IPS-18a (cell line): ENCODE results near the gene LILRA6.
"Not testable (repeated sequence)": the region's sequence is repeated elsewhere in the genome, so short reads cannot be mapped to it uniquely, and the experiment has no call there.

Experiments used
- H3K27ac ChIP-seq: one replicate; pipeline ENCODE4 v1.5.1; 2013; ENCODE audit warnings: low read length
- H3K27me3 ChIP-seq: one replicate; pipeline ENCODE4 v1.6.1; 2013; ENCODE audit warnings: mild to moderate bottlenecking, low read length; ENCODE audit not compliant: control insufficient read depth, insufficient read depth
- H3K36me3 ChIP-seq: one replicate; pipeline ENCODE4 v1.6.1; 2013; ENCODE audit warnings: low read depth, low read length; ENCODE audit not compliant: control insufficient read depth
- H3K4me1 ChIP-seq: one replicate; pipeline ENCODE4 v1.6.1; 2013; ENCODE audit warnings: low read depth, low read length; ENCODE audit not compliant: control insufficient read depth
- H3K4me3 ChIP-seq: one replicate; pipeline ENCODE4 v1.5.1; 2013; ENCODE audit warnings: low read length
- H3K9ac ChIP-seq: one replicate; pipeline ENCODE4 v1.6.1; 2013; ENCODE audit warnings: mild to moderate bottlenecking, low read length, moderate library complexity
- H3K9me3 ChIP-seq: one replicate; pipeline ENCODE4 v1.6.1; 2013; ENCODE audit warnings: low read depth, low read length; ENCODE audit not compliant: control insufficient read depth

The LILRA6 gene

DNA sequence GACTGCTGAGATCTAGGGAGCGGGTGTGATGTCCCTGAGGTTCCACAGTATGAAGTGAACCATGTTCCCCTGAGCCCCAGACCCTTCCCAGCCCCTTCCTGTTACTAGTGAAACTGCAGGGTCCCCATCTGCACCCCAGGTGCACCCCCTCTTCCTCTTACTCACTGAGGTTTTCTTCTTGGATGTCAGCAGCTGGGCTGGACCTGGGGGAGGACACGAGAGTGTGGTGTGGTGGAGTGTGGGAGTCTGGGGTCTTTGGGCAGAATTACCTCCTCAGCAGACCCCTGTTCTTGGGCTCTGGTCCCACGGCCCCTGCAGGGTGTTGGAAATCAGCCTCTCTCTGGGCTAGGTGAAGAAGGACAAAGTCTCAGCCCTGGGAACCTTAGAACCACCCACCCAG lies 3.3 kb upstream of the LILRA6 start:
- H3K27ac ChIP-seq: no peak overlapping the region
- H3K36me3 ChIP-seq: no peaks in the 10 kb centered on the region
- H3K9me3 ChIP-seq: no peaks in the 10 kb centered on the region
- H3K4me1 ChIP-seq: no peaks in the 10 kb centered on the region
- H3K4me3 ChIP-seq: no peak overlapping the region
- no peaks in the 10 kb centered on the region for H3K27me3 ChIP-seq
- H3K9ac ChIP-seq: no peak overlapping the region

DNA sequence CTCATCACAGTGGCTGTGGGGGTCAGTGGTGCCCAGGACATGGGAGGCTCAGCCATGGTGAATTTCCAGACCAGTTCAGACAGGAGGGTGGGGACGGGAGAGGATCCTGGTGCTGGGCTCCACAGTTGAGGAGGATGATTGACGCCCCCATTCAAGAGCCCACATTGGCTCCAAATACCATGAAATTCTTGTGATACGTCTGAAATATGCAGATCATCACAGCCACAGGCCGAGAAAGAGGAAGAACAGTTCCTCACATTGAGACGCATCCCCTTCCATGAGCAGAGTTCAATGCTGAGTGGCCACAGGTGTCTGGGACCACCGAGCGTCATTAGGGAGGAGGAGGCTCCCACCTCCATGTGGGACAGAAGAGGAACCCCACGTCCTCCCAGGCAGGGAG lies 1.2 kb upstream of the LILRA6 start:
- not testable (repeated sequence) for H3K4me3 ChIP-seq, H3K4me1 ChIP-seq

DNA sequence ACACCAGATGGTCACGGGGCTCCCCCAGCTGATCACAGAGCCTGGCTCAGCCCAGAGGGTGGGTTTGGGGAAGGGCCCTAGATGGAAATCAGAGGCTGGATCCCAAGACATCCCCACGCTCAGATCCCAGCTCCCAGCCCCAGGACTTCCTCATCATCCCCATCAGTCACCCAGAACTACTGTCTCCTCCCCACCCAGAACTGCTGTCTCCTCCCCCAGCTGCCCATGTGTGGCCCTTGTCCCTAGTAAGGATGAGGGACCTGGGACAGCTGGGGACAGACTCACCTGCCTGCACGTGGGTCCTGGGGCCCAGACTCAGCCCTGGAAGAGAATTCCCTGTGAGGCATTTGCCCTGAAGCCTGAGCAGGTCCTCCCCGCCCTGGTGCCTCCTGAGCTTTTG lies 356 bp downstream of the LILRA6 start:
- H3K9ac ChIP-seq, H3K4me3 ChIP-seq, H3K9me3 ChIP-seq, H3K27ac ChIP-seq, H3K36me3 ChIP-seq, H3K27me3 ChIP-seq, H3K4me1 ChIP-seq: not testable (repeated sequence)

More for the DNA sequence above, 1.2 kb upstream of the LILRA6 start:
- H3K27ac ChIP-seq, H3K9ac ChIP-seq, H3K9me3 ChIP-seq, H3K27me3 ChIP-seq, H3K36me3 ChIP-seq: not testable (repeated sequence)

DNA sequence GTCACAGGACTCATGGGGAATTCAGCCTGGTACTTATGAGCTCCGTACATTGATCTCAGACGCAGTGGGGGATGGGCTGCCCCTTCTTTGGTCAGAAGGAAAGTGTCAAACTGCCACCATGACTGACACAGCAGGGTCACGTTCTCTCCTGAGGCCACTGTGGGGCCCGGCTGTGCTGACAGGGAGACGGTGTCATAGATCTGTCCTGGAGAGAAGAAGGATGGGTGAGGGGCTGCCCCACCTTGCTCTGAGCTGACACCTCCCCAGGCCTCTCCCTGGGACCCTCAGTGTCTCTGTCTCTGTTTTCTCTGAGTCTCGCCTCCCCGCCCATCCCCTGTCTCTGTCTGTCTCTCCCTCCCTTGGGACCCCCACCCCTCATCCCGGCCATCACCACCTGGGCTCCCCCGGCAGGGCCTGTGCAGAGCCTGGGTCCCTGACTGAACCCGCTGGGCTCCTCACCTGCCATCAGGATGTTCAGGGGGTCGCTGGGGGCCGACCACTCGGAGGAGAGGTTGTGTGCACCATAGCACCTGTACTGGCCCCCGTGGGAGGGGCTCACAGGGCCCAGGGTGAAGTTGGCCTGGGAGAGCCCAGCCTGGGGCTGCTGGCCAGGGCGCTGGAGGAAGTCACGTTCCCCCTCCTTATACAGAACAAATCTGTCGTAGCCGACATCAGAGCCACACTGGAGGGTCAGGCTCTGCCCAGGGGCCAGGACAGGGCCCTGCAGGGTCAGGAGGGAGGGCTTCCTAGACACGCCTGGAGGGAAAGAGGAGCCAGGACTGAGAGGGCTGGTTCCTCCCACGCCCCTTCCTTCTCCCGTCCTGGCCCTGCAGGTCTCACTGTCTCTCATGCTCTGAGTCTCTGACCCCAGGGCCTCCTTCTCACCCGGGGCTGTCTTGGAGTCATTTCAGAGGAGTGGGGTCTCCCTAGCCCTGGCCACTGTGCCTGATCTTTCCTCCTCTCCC lies 1.9 kb downstream of the LILRA6 start:
- H3K27ac ChIP-seq, H3K27me3 ChIP-seq, H3K9ac ChIP-seq, H3K36me3 ChIP-seq, H3K4me3 ChIP-seq, H3K4me1 ChIP-seq, H3K9me3 ChIP-seq: not testable (repeated sequence)

DNA sequence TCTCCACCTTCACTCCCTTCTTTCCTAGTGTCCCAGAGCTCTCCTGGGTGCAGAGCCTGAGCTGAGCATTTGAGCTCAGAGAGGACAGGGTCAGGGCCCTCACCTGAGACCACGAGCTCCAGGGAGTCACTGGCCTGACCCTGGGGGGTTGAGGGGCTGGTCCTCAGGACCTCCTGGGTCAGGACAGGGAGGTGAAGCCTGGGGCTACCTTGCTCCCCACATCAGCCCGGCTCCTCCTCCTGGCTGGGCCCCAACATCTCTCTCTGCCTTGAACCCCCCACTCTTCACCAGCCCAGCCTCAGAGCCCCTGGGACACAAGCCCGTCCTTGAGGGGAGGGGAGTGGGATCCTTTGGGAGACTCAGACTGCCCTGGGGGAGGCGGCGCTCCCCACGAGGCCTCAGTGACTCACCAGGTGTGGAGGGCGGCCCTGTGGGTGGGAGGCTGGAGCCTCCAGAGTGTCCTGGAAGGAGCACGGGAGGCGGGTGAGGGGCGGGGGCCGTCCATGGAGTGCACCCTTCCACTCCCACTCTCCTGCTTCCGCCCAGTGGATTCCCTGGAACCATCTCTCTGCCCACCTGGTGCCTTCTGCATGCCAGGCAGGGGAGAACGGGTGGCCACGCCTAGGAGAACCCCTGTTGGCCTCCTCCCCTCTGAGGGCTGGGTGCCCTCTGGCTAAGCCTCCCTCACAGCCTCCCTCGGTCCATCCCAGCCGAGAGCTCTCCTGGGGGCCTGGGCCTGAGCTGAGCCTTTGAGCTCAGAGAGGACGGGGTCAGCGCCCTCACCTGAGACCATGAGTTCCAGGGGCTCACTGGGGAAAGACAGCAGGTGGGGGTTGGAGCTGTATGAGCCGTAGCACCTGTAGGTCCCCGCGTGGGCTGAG lies 2.9 kb downstream of the LILRA6 start:
- H3K9ac ChIP-seq, H3K27me3 ChIP-seq: not testable (repeated sequence)

DNA sequence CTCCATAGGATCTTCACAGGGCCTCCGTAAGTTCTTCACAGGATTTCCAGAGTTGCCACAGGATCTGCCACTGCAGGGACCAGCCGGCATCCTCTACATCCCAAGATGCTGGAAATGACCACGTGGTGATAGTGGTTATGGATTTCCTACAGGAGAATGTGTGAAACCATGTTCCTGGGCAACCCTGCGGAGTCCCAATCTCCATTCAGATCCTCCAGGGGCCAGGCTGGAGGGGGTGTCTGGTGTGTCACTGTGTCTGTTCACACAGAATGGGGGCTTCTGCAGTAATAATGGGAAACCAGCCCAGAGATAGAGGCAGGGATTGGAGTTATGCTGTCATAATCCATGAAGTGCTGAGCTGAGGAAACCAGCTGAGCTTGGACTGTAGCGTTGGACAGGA lies 8.6 kb downstream of the LILRA6 start:
- H3K36me3 ChIP-seq: no peaks in the 10 kb centered on the region
- peaks cover 25% of the 10 kb centered on the region for H3K27me3 ChIP-seq
- no peak overlapping the region for H3K9ac ChIP-seq
- no peaks in the 10 kb centered on the region for H3K9me3 ChIP-seq
- H3K4me1 ChIP-seq: no peaks in the 10 kb centered on the region
- no peak overlapping the region for H3K4me3 ChIP-seq
- no peak overlapping the region for H3K27ac ChIP-seq

More for the DNA sequence above, 2.9 kb downstream of the LILRA6 start:
- H3K4me1 ChIP-seq, H3K9me3 ChIP-seq, H3K4me3 ChIP-seq, H3K36me3 ChIP-seq, H3K27ac ChIP-seq: not testable (repeated sequence)

DNA sequence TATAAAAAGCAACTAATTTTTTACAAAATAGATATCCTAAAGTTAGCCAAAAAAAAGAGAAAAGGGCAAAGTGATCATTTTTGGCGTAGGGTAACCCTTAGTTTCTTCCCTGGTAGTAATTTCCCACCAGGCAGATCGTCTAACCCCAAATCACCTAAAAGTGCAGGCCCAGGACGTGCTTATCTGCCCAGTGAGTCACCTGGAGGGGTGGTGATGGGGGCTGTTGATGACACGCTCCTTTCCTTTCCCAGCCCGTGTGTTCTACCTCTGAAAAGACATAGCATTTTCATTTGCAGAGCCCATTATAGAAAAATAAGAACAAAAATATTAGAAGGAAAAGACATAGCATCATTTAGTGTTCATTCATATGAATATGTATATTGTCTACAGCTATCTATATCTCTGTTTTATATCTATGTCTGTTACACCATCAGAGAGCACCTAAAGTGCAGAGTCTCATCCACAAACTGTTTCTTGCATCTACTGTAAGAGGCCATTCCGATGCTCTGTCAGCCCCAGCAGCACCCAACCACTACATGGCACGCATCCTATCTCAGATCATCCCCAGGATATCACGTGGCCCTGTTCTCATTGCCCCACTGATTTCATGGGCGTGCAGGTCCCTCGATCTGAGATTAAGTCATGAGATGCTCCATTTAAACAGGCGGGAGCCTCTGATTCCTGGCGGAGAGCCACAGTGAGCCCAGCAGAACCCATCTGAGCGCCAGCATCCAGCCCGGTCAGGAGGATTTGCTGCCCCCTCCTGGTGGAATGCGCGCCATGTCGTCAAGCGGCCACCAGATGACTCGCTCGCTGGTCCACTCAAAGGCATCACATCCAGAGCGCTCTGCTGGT lies 11.3 kb downstream of the LILRA6 start:
- Histone ChIP-seq H3K9me3 (no peaks in the 10 kb centered on the region), H3K4me3 (no peak overlapping the region), H3K36me3 (no peaks in the 10 kb centered on the region), H3K27me3 (peaks cover 25% of the 10 kb centered on the region), H3K27ac (no peak overlapping the region), H3K9ac (no peak overlapping the region), H3K4me1 (no peaks in the 10 kb centered on the region)

DNA sequence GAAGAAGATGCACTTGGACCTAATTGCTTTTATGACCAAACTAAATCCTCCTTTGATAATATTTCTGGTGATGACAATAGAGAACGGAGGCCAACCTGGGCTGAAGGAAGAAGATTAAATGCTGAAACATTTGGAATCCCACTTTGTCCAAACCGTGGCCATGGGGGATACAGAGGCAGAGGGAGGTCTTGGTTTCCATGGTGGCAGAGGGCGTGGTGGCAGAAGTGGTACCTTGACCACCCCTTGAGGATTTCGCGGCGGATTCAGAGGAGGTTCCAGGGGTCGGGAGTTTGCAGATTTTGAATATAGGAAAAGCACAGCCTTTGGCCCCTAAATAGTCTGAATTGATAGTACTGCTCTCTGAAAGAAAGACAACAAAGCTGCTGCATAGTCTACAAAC lies 12.6 kb downstream of the LILRA6 start:
- Histone ChIP-seq H3K36me3 (no peaks in the 10 kb centered on the region), H3K4me3 (no peak overlapping the region), H3K9me3 (no peaks in the 10 kb centered on the region), H3K27ac (no peak overlapping the region), H3K9ac (no peak overlapping the region), H3K4me1 (no peaks in the 10 kb centered on the region), H3K27me3 (peaks cover 25% of the 10 kb centered on the region)

DNA sequence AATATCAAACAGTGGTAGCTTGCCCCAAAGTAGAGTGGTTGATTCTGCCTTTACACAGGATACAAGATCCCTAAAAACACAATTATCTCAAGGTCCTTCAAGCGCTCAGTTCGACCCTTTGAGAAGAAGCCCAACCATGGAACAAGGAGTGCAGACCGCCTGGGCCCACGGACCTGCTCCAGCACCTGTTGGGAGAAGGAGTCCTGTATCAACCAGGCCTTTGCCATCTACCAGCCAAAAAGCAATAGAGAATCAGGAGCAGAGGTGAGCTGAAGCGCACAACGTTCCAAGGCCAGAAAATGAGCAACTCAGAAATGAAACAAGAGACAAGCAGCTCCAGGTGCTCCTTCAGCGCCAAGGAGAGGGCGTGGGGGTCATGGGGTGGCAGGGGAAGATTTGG lies 13.4 kb downstream of the LILRA6 start:
- Histone ChIP-seq H3K27me3 (peaks cover 25% of the 10 kb centered on the region), H3K4me3 (no peak overlapping the region), H3K9me3 (no peaks in the 10 kb centered on the region), H3K27ac (no peak overlapping the region), H3K36me3 (no peaks in the 10 kb centered on the region), H3K4me1 (no peaks in the 10 kb centered on the region), H3K9ac (no peak overlapping the region)

DNA sequence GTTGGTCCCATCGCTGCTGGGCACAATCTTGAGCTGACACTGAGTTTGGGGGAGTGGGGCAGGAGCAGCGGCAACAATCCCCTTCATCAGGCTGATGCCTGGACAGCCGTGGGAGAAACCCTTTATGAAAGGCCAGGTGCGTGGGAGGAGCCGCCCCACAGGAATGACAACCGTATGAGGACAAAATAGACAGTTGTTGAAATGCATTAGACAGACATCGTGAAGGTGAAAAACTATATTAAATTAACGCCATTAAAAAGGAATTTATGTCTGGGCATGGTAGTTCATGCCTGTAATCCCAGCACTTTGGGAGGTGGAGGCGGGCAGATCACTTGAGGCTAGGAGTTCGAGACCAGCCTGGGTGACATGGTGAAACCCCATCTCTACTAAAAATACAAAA lies 18.0 kb downstream of the LILRA6 start:
- H3K4me3 ChIP-seq, H3K9ac ChIP-seq, H3K27me3 ChIP-seq, H3K27ac ChIP-seq, H3K4me1 ChIP-seq, H3K9me3 ChIP-seq, H3K36me3 ChIP-seq: not testable (repeated sequence)

DNA sequence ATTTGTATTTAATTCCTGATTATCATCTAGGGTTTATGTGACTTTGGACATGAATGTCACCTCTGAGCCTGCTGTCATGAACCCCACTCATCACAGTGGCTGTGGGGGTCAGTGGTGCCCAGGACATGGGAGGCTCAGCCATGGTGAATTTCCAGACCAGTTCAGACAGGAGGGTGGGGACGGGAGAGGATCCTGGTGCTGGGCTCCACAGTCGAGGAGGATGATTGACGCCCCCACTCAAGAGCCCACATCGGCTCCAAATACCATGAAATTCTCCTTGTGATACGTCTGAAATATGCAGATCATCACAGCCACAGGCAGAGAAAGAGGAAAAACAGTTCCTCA lies 18.7 kb downstream of the LILRA6 start:
- H3K9me3 ChIP-seq, H3K36me3 ChIP-seq, H3K27me3 ChIP-seq, H3K4me3 ChIP-seq, H3K9ac ChIP-seq, H3K27ac ChIP-seq, H3K4me1 ChIP-seq: not testable (repeated sequence)
